ENCODE results near the gene NSRP1.

The NSRP1 gene

DNA sequence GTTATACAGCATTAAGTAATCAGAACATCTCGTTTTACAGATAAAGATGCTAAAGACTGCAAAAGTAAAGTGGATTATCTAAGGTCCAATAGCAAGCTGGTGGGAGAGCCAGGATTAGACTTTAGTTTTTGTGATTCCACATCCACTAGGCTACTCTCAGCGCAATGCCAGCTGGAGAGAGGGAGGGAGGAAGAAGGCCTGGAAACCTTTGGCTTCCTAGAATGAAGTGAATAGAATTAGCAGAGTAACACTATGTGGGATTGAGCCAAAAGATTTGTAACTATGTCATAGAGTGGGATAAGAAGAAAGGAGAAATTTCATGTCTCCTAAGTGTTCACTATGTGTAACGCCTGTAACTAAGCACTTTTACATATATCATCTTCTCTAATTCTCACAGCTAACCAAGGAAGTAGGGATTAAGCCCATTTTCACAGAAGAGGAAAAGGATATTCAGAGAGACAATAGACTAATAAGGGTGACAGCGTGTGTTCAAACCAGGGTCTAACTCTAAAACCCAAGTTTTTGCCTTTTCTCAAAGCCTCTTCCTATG is 25.4 kb upstream of the NSRP1 start:
- H3K4me3 ChIP-seq (ENCODE audit: low read depth, low read length): no peak overlapping the region
- TF ChIP-seq, protein P1, sequence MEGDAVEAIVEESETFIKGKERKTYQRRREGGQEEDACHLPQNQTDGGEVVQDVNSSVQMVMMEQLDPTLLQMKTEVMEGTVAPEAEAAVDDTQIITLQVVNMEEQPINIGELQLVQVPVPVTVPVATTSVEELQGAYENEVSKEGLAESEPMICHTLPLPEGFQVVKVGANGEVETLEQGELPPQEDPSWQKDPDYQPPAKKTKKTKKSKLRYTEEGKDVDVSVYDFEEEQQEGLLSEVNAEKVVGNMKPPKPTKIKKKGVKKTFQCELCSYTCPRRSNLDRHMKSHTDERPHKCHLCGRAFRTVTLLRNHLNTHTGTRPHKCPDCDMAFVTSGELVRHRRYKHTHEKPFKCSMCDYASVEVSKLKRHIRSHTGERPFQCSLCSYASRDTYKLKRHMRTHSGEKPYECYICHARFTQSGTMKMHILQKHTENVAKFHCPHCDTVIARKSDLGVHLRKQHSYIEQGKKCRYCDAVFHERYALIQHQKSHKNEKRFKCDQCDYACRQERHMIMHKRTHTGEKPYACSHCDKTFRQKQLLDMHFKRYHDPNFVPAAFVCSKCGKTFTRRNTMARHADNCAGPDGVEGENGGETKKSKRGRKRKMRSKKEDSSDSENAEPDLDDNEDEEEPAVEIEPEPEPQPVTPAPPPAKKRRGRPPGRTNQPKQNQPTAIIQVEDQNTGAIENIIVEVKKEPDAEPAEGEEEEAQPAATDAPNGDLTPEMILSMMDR (IDR thresholded peaks at IDR 0.05; ENCODE audit: borderline replicate concordance, insufficient read depth, low read depth, low read length): no peak

DNA sequence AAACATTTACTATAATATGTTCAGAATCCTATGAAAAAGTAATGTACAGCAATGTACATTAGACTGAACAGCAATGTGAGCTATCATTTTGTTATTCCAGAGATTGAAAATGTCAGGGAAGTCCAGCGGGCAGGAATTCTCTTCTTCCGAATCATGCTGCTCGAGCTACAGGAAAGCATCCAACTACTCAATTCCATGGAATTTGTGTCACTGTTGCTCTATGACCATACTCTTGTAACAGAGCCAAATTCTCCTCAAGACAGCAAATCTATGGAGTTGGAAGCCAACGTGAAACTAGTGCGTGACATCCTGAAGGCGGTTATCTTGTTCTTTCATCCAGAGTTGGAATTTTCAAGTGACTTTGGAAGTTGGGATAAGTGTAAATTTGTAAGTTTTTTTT is 24.8 kb upstream of the NSRP1 start:
- TF ChIP-seq, protein P1 (IDR thresholded peaks at IDR 0.05; ENCODE audit: borderline replicate concordance, insufficient read depth, low read depth, low read length): no peak
- H3K4me3 ChIP-seq (ENCODE audit: low read depth, low read length): no peak overlapping the region

DNA sequence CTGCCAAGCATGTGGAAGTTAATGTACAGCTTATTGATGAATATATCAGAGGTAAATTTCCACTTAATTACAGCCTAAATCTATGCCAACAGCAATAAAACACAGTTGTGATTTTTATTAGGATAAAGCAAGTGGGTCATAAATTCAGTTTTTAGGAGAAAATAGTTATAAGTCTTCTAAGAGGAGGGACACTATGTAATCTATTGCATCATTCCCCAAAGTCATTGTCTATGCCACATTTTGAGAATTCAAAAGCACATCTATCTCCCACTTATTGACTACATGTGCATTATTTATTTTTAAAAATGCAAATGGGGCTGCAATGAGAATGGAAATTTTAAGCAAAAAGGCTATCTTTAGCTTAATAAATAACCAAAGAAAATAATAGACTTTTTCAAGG is 23.7 kb upstream of the NSRP1 start:
- TF ChIP-seq, protein P1 (IDR thresholded peaks at IDR 0.05; ENCODE audit: borderline replicate concordance, insufficient read depth, low read depth, low read length): no peak

DNA sequence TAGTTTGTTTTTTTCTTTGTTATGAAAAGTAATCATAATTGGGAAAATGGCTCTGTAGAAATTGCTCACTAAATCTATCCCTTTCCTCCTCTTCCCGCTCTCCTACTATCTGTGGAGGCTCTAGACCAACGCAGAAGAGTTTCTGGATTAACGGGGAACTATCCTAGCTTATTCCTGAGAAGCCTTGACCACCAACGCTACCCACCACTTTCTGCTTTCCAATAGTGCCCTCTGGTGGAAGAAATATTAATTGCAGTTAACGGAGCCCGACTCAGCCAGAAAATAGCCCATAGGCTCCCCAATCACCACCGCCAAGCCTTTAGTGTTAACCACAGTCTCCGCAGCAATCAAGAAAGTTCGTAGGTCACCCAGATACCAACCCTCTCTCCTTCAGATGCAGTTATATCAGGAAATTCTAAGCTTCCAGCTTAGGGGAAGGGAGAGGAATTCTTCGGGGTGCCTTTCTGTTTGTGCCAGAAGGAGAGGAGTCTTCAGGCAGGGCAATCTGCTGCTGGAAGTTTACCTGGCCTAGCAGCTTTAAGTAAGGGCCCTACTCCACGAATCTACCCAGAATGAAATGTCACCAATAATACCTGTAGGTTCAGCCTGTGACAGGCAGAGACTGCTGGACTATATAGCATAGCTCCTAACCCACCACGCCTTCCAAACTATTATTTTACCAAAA is 23.0 kb upstream of the NSRP1 start:
- no peak overlapping the region for H3K4me3 ChIP-seq (ENCODE audit: low read depth, low read length)
- TF ChIP-seq, protein P1 (IDR thresholded peaks at IDR 0.05; ENCODE audit: borderline replicate concordance, insufficient read depth, low read depth, low read length): peak; percentile 59; the same call in 1 of the 2 replicates

More for the DNA sequence above, 23.7 kb upstream of the NSRP1 start:
- H3K4me3 ChIP-seq (ENCODE audit: low read depth, low read length): no peak overlapping the region

DNA sequence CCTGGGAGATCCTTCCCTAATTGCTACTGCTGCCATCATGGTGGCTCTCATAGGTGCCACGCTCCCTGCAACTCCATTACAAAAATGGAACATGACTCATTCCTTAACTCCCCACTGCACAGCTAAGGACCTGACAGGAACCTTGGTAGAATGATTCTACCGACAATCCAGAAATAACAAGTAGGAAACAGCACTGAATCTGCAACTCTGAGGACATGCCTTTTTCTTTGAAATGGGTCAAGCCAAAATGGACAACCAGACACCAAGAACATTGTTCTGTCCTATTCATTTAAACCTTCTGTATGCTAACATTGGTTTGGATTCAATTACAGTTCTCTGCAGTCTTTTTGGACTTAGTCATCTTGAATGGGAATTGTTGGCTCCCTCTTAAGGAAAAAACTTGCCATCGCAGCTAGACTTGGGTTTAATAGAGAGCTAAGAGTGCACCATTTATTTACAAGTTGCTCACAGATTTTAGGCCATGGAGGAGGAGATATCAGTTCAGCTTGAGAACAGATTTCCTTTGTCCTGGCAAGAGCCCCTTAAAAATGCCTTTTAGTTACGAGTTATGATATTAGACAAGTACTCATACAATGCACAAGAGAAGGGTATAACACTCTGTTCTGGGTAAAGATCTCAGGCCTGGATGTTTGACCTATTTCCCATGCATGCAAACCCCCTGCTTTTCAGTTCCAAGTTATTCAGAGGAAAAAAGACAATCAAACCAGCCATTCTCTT is 20.9 kb upstream of the NSRP1 start:
- H3K4me3 ChIP-seq (ENCODE audit: low read depth, low read length): no peak overlapping the region
- TF ChIP-seq, protein P1 (IDR thresholded peaks at IDR 0.05; ENCODE audit: borderline replicate concordance, insufficient read depth, low read depth, low read length): peak; percentile 49; the same call in 1 of the 2 replicates

DNA sequence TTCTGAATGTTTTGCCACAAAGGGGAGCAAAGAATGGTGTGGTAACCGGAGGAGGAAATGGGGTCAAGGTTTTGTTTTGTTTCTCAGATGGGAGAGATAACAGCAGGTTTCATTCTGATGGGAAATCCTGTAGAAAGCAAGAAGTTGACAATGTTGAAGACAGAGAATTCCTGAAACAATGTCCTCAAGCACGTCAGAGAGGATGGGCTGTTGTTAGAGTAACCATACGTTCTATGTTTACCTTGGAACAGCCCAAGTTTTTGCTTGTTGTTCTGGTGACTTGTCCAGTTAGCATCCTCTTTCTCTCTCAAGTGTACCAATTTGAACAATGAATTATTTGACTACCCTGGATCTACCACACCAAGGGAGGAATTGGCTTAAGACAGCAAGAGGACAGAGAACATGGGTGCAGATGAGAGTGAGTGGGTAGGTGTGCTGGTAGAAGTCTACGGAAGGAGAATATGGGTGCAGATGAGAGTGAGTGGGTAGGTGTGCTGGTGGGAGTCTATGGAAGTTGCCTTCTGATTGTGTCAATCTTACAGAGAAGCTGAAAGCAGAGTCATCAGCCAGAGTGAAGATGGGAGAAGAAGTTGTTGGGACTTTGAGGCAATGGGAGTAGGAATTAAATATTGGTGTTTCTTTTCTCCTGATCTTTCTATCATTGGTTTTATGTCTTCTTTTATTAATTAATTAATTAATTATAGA is 14.8 kb upstream of the NSRP1 start:
- no peak overlapping the region for H3K4me3 ChIP-seq (ENCODE audit: low read depth, low read length)
- TF ChIP-seq, protein P1 (IDR thresholded peaks at IDR 0.05; ENCODE audit: borderline replicate concordance, insufficient read depth, low read depth, low read length): no peak

Data from GM12875 (cell line).